GM18520 (cell line): ENCODE data around the gene ITLN2.
"Not testable (repeated sequence)": the region's sequence is repeated elsewhere in the genome, so short reads cannot be mapped to it uniquely, and the experiment has no call there.

Source experiments
- ATAC-seq: cut with Tn5 transposase; IDR thresholded peaks from one replicate; pipeline ENCODE4 v1.9.1; 2021; ENCODE audit not compliant: unreplicated experiment

The ITLN2 gene

DNA sequence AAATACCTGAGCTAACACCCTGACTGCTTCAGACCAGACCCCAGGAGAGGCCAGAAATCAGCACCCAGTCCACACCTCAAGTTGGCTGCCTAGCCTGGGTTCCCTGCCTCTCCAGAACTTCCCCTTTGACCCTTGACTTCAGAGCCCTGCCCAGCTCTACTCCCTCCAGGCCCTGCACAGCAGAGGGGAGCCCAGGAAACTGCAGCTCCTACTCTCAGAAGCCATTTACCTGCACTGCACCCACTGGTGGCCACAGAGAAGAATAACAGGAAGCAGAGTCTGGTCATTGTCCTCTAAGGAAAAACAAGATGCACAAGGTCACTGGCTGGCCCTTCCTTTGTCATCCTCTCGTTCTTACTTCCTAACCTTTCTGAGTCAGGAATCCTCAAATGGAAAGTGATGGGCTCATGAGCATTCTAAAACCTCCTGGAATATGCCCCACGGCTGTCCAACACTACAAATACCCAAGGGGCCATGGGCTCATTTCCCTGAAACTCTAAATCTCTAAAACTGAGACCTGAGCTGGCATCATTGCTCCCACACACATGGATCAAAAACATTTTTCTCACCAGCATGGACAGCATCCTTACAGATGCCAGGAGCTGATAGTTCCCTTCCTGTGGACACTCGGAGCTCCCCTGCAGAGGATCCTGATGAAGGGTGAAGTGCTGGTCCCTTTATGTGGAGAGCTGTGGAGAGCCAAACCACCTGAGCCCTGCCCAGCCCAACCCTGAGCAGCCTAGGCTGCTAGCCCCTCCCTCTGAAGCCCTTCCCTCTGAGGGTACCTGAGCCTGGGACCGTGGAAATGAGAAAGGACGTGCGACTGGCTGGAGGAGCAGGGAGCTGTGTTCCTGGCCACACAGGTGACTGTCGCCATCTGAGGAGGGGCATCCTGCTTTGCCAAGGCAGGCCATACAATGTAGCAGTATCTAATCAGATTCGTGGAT is at the start of gene ITLN2:
Gene ITLN2, minus strand, starts transcription at position 652 of the 947 bp plus-strand sequence. Its CDS starts 68 bp downstream, at position 584.
- ATAC-seq: no peak

GRCh38 chr1:161001525-161001924 is 46.9 kb upstream of the ITLN2 start:
- no peak for ATAC-seq

GRCh38 chr1:161000736-161001480 is 46.3 kb upstream of the ITLN2 start:
- no peak for ATAC-seq

- ATAC-seq: no peak
Measured at GRCh38 chr1:160999376-160999775, 44.8 kb upstream of the ITLN2 start.

DNA sequence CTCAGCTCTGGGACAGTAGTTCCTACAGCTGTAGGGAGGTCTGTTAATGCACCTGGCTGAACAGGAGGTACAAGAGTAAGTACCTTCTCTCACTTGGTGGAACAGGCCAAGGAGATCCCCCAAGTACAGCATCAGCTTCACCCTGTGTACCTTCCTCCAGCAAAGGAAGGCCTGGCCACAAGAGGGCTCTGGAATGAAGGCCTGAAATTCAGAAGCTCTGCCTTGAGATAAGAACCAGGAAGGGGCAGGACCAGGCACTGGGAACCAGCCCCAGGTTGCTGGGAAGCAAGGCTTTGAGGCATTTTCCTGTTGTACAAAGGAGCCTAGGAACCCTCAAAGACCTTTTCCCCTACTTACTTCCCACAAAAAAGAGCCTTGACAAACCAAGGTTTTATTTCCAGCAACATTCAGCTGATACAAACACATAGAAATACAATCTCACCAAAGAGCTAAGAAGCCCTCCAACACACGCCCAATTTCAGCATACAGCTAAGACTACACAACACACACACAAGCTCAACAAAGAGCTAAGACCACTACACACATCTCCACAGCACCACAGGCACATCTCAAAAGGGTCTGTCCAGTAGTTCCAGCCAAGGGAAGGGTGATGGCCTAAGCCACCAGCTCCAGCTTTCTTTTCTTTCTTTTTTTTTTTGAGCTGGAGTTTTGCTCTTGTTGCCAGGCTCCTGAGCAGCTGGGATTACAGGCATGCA is 42.9 kb upstream of the ITLN2 start:
- ATAC-seq: no peak

GRCh38 chr1:160996178-160996577 is 41.6 kb upstream of the ITLN2 start:
- ATAC-seq: no peak

DNA sequence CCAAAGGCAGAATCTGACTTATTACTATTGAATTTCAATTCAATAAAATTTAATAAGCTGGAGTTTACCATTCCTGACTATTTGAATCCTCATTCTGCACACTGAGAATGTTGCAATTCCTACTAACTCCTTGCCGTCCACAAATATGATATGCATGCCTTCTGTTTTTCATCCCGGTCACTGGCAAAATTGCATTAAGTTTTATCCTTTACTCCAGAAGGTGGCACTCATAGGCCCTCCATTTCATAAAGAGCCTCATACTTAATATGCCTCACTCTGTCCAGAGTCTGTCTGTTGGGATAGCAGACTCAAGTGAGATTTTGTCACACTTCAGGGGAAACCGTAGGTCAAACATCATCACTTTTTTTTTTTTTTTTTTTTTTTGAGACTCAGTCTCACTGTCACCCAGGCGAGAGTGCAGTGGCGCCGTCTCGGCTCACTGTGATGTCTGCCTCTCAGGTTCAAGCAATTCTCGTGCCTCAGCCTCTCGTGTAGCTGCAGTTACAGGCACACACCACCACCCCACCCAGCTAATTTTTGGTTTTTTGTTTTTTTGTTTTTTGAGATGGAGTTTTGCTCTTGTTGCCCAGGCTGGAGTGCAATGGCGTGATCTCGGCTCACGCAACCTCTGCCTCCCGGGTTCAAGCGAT is 39.1 kb upstream of the ITLN2 start:
- no peak for ATAC-seq

DNA sequence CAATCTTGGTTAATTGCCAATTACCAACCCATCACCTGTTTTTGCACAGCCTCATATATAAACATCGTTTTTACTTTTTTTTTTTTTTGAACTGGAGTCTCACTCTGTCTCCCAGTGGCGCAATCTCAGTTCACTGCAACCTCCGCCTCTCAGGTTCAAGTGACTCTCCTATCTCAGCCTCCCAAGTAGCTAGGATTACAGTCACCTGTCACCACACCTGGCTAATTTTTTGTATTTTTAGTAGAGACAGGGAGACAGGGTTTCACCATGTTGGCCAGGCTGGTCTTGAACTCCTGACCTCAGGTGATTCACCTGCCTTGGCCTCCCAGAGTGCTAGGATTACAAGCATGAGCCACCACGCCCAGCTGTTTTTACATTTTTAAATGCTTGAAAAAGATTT is 37.4 kb upstream of the ITLN2 start:
- ATAC-seq: not testable (repeated sequence)

GRCh38 chr1:160987359-160988050 is 32.9 kb upstream of the ITLN2 start:
- ATAC-seq: no peak

DNA sequence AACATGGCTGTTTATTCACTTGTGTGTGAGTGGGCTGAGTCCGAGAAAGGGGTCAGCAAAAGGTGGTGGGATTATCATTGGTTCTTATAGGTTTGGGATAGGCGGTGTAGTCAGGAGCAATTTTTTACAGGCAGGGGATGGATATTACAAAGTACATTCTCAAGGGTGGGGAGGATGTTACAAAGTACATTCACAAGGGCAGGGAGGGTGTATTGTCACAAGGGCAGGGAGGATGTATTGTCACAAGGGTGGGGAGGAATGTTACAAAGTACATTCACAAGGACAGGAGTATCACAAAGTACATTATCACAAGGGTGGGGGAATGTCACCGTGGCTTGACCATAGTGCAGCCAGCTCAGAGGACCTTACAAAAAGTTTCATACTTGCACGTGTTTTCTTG is 31.1 kb upstream of the ITLN2 start:
- no peak for ATAC-seq

GRCh38 chr1:160981584-160982411 is 27.2 kb upstream of the ITLN2 start:
- no peak for ATAC-seq

- no peak for ATAC-seq
Measured at GRCh38 chr1:160979286-160979685, 24.7 kb upstream of the ITLN2 start.

GRCh38 chr1:160978510-160978927 is 23.9 kb upstream of the ITLN2 start:
- ATAC-seq: no peak

DNA sequence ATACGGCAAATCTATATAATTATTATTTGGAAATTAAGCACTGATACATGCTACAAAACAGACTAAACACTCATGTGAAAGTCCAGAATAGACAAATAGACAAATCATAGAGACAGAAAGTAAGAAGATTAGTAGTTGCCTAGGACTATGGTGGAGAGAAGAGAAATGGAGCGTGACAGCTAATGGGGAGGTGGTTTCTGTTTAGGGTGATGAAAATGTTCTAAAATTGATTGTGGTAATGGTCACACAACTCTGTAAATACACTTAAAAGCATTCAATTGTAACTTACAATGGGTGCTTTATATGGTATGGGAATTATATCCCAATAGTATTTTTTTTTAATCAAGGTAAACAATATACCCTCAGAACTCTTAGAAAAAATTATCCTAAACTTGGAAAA is 20.4 kb upstream of the ITLN2 start:
- ATAC-seq: no peak

GRCh38 chr1:160973491-160973890 is 18.9 kb upstream of the ITLN2 start:
- ATAC-seq: no peak

DNA sequence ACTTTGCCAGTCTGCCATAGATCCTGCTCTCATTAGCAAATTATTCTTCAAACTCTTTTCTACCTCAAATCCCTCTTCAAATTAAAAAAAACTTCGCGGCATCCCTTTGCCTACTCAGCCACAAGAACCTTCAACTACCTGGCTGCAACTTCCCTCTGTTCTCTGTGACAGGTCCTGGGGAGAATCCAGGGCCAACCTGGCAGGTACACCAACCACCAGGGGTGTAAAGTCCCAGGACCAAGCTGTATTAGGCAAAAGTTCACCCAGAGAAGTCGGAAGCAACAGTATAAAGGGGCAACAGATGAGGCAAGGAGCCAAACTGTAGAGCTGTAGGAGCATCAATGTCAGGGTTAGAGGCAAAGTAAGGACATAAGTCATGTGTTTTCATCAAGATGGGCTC is 18.3 kb upstream of the ITLN2 start:
- ATAC-seq: no peak

DNA sequence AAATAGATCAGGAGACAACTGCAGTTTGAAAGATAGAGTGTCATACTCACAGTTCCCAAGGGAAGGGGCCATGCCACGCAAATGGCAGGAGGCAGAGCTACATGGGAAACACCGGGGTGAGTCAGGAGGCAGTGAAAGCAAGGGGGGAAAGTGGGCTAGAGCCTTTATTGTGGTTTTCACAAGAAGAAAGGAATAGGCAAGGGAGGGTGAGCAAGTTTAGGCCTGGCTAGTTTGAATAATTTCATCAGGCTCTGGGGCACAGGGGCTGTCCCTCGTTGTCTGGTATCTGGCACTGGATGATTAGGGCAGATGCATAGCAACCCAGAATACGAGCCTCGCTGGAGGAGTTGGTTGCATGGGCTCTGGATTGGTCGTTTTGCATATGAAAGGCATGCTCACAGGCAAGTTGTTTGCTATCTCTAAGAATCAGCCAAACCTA is 17.0 kb upstream of the ITLN2 start:
- ATAC-seq: peak; percentile 52

DNA sequence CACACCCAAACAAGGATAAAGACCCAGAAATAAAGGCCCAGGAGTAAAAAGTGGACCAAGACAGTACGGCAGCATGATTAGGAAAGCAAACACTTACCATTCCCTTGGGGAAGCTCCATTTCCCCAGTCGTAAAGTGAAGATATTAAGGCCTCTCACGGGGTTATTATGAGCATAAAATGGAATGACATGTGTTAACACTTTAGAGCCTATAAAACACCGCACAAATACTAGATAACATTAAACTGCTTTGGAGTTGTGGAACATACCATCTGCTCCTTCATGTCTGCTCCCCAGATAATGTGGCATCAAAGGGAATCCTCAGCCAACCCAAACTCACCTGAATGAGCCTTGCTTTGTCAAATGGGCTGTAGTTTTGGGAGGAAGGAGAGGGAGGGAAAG is 8.9 kb upstream of the ITLN2 start:
- no peak for ATAC-seq

- no peak for ATAC-seq
Measured at GRCh38 chr1:160961419-160961818, 6.8 kb upstream of the ITLN2 start.
